Natural killer cell (primary cell): ENCODE data around the gene PLCD3. TPM values are rescaled to one million over a fixed set of nuclear protein-coding genes. Genes with fewer than 3 reads are reported as not detected.
A peak's percentile ranks its signal among the peaks of the same experiment; 100 is the strongest.

Source experiments
- ATAC-seq, 3 donors: fragments of 150-1000 bp in 2 of 3; fragments of 200-7000 bp in 1 of 3; cut with Tn5 transposase; 1 replicate in 1 of 3; 2 replicates in 2 of 3; pipeline ENCODE4 v1.10.0; 2021; ENCODE audit warnings: mild to moderate bottlenecking in 2 of 3, moderate library complexity in 2 of 3
- DNase-seq, 2 donors: peaks; one replicate each; pipeline versions ENCODE4 v3.0.0 to v3.0.0-alpha.2; 2013 to 2021; ENCODE audit warnings: mixed read lengths in 1 of 2
- H3K27ac ChIP-seq: one replicate; pipeline ENCODE4 v1.5.1; 2013; ENCODE audit warnings: mild to moderate bottlenecking, low read length
- H3K27me3 ChIP-seq: one replicate; pipeline ENCODE4 v1.6.1; 2013; ENCODE audit warnings: low read length; ENCODE audit not compliant: control insufficient read depth, insufficient read depth
- H3K36me3 ChIP-seq: one replicate; pipeline ENCODE4 v1.6.1; 2013; ENCODE audit warnings: low read length; ENCODE audit not compliant: control insufficient read depth, insufficient read depth
- H3K4me1 ChIP-seq: one replicate; pipeline ENCODE4 v1.6.1; 2013; ENCODE audit warnings: low read length; ENCODE audit not compliant: control insufficient read depth, insufficient read depth
- H3K4me3 ChIP-seq: one replicate; pipeline ENCODE4 v1.5.1; 2013; ENCODE audit warnings: low read length
- H3K9me3 ChIP-seq: one replicate; pipeline ENCODE4 v1.6.1; 2013; ENCODE audit warnings: low read length; ENCODE audit not compliant: control insufficient read depth, insufficient read depth
- H3K27ac Mint-ChIP-seq, 2 donors: one replicate each; pipeline ENCODE4 v1.8.0; 2022; ENCODE audit warnings: mild to moderate bottlenecking in 2 of 2, mixed read lengths in 2 of 2, moderate library complexity in 1 of 2
- H3K27me3 Mint-ChIP-seq, 2 donors: one replicate each; pipeline ENCODE4 v1.8.0; 2022; ENCODE audit warnings: low read depth in 2 of 2, mixed read lengths in 2 of 2
- H3K36me3 Mint-ChIP-seq: one replicate; pipeline ENCODE4 v1.8.0; 2022; ENCODE audit warnings: mixed read lengths
- H3K4me1 Mint-ChIP-seq, 2 donors: one replicate each; pipeline ENCODE4 v1.8.0; 2022; ENCODE audit warnings: mixed read lengths in 2 of 2
- H3K4me3 Mint-ChIP-seq: one replicate; pipeline ENCODE4 v1.8.0; 2022; ENCODE audit warnings: mild to moderate bottlenecking, moderate library complexity, mixed read lengths
- H3K9me3 Mint-ChIP-seq, 2 donors: one replicate each; pipeline ENCODE4 v1.8.0; 2022; ENCODE audit warnings: mixed read lengths in 2 of 2
- WGBS: methylation state at CpG from one replicate; pipeline ENCODE4 v1.1.7; 2013; ENCODE audit warnings: missing lambda C conversion rate; ENCODE audit not compliant: insufficient coverage; 5-methylcytosine and 5-hydroxymethylcytosine counted together
- intact Hi-C: fragments of 100-400 bp; cut with micrococcal nuclease; formaldehyde crosslinking; loops from one replicate; pipeline ENCODE4 v1.14.2; 2022
- total RNA-seq, 4 donors: library from RNA; stranded (reverse); fragments of 120-200 nt in 1 of 4; gene quantifications; one replicate each; pipeline versions ENCODE4 v1.2.3 to v1.2.4, GENCODE V29; 2013 to 2022
- TF ChIP-seq, protein P1 (sequence below): fragments of 200-600 bp; IDR thresholded peaks from one replicate; pipeline ENCODE4 v1.8.0; 2022; ENCODE audit warnings: antibody characterized with exemption

The PLCD3 gene
- total RNA-seq, 3 donors from 2014 or later (not counting 1 experiment from before 2014, with no cell fraction given): 2.5 to 2.9 (median 2.5) TPM

DNA sequence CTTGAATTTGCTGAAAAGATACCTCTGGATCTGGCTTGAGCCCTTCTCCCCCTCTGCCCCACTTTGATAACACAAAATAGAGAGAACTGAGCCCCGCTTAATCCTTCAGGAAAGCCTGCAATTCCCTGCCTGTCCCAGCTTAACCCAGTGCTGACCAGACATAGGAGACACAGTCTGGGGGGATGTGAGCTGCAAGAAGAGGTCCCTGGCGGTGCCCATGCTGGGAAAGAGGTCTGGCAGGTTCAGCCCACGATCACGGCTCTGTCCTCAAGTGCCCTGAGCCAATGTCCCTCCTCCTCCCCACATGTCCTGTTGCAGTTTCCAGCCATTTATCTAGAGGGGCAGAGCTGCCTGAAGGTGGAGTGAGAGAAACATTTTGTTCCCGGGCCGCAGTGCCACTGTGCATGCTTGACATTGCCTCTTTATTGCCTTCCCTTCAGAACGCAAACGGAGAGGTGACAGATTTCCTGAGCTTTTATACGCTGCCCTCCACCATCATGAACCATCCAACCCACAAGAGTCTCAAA lies 29.0 kb downstream of the PLCD3 start:
- Histone ChIP-seq H3K4me1 (no peaks in the 10 kb centered on the region), H3K27me3 (no peaks in the 10 kb centered on the region), H3K9me3 (no peaks in the 10 kb centered on the region), H3K27ac (no peak overlapping the region), H3K36me3 (peaks cover 78% of the 10 kb centered on the region), H3K4me3 (no peak overlapping the region)
- no peaks in the 10 kb centered on the region for H3K36me3 Mint-ChIP-seq
- no peak overlapping the region for H3K27ac Mint-ChIP-seq
- no peak for DNase-seq
- intact Hi-C loops: no loop called here
- no peak overlapping the region for H3K4me3 Mint-ChIP-seq
- H3K4me1 Mint-ChIP-seq: peaks cover 6% of the 10 kb centered on the region in 2 donors
- TF ChIP-seq, protein P1, sequence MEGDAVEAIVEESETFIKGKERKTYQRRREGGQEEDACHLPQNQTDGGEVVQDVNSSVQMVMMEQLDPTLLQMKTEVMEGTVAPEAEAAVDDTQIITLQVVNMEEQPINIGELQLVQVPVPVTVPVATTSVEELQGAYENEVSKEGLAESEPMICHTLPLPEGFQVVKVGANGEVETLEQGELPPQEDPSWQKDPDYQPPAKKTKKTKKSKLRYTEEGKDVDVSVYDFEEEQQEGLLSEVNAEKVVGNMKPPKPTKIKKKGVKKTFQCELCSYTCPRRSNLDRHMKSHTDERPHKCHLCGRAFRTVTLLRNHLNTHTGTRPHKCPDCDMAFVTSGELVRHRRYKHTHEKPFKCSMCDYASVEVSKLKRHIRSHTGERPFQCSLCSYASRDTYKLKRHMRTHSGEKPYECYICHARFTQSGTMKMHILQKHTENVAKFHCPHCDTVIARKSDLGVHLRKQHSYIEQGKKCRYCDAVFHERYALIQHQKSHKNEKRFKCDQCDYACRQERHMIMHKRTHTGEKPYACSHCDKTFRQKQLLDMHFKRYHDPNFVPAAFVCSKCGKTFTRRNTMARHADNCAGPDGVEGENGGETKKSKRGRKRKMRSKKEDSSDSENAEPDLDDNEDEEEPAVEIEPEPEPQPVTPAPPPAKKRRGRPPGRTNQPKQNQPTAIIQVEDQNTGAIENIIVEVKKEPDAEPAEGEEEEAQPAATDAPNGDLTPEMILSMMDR: no peak
- H3K9me3 Mint-ChIP-seq: no peaks in the 10 kb centered on the region
- no peak for ATAC-seq
- 98% methylated on average over 9 of the region's 9 CpGs for WGBS
- H3K27me3 Mint-ChIP-seq: no peaks in the 10 kb centered on the region

DNA sequence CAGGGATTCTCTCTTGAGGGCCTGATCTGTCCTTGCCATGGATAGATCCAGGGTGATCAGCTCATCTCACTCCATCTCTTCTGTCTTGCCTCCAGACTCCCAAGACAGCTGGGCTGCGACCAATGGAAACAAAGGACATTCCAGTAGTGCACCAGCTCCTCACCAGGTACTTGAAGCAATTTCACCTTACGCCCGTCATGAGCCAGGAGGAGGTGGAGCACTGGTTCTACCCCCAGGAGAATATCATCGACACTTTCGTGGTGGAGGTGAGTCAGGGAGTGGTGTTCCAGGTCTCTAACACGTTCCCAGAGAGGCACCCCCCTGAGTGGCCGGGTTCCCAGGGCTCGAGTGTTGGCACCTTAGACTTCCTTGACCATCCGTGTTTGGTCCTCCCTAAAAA lies 29.5 kb downstream of the PLCD3 start:
- H3K36me3 ChIP-seq: peaks cover 82% of the 10 kb centered on the region
- no peak for ATAC-seq
- H3K27ac ChIP-seq: no peak overlapping the region
- Mint-ChIP-seq H3K4me1 (peaks cover 6% of the 10 kb centered on the region in 2 donors), H3K4me3 (no peak overlapping the region), H3K27me3 (no peaks in the 10 kb centered on the region), H3K36me3 (no peaks in the 10 kb centered on the region), H3K9me3 (no peaks in the 10 kb centered on the region), H3K27ac (no peak overlapping the region)
- intact Hi-C loops: no loop called here
- no peaks in the 10 kb centered on the region for H3K27me3 ChIP-seq
- DNase-seq: no peak
- 97% methylated on average over 9 of the region's 9 CpGs for WGBS
- no peaks in the 10 kb centered on the region for H3K9me3 ChIP-seq
- TF ChIP-seq, protein P1: no peak
- no peaks in the 10 kb centered on the region for H3K4me1 ChIP-seq
- no peak overlapping the region for H3K4me3 ChIP-seq

DNA sequence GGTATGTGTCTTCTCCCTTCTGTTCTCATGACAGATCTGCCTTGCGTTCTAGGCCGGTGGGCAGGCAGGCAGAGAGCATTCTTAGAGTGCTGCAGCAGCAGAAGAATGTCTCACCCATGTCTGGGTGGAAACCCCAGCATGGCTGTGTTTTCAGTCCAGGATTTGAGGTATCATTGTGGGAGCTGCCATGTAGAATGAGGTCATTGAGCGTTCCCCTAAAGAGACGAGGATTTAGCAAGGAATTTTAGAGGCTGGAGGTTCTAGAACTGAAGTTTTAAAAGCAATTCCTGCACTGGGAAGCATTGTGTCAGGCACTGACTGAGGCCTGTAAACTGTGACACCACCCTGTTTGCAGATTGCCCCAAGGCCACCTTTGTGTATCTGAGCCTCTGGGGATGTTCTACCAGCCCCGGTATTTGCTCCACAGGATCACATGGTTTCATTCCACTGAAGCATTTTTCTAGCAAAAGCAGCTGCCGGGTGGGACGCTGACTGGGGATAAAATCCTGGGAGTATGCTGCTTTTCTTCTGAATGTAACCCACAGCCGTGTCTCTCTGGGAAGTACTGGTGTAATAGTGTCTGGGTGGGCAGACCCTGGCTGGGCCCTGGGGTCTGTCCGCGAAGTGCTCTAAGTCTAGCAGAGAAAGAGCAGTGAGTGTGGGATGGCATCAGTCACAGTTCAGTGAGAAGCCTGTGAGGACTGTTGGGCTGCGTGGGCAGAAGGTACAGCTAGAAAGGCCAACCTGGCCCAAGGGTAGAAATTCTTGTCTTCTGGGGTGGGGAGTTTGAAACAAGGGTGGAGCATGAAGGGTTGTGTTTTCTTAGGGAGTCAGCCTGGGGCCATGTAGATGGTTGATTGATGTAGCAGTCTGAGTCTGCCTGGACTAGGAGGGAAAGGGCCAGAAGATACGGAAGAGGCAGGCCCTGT lies 30.2 kb downstream of the PLCD3 start:
- ATAC-seq (no peak), DNase-seq (no peak)
- Histone ChIP-seq H3K4me3 (no peak overlapping the region), H3K4me1 (no peaks in the 10 kb centered on the region), H3K27ac (no peak overlapping the region), H3K27me3 (no peaks in the 10 kb centered on the region), H3K36me3 (peaks cover 86% of the 10 kb centered on the region), H3K9me3 (no peaks in the 10 kb centered on the region)
- H3K4me1 Mint-ChIP-seq: peaks cover 6% of the 10 kb centered on the region in 2 donors
- 98% methylated on average over 12 of the region's 12 CpGs for WGBS
- no peaks in the 10 kb centered on the region for H3K27me3 Mint-ChIP-seq
- H3K4me3 Mint-ChIP-seq: no peak overlapping the region
- TF ChIP-seq, protein P1: no peak
- no peaks in the 10 kb centered on the region for H3K9me3 Mint-ChIP-seq
- no peaks in the 10 kb centered on the region for H3K36me3 Mint-ChIP-seq
- peak overlapping the region in 1 of 2 donors; percentile 56 for H3K27ac Mint-ChIP-seq
- intact Hi-C loops: no loop called here
